ENCODE data around the gene RPS6KA2.

DNA sequence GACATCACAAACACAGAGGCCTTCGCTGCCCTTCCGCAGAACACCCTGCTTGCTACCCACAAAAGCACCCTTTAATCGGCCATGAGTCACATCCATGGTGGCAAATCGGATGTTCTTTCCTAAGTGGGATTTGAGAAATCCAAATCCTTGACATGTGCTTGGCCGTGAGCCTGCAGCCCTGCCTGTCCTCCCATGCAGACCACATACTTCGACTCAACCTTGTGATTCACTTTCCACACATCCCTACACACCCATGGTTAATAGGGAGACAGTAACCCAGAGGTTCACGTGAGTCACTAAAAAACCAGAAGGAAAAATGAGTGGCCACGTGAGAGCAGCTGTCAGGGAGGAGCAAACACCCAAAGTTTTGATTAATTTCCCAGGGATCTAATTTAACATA, 59.9 kb downstream of the RPS6KA2 start:
- TF ChIP-seq, protein P1, sequence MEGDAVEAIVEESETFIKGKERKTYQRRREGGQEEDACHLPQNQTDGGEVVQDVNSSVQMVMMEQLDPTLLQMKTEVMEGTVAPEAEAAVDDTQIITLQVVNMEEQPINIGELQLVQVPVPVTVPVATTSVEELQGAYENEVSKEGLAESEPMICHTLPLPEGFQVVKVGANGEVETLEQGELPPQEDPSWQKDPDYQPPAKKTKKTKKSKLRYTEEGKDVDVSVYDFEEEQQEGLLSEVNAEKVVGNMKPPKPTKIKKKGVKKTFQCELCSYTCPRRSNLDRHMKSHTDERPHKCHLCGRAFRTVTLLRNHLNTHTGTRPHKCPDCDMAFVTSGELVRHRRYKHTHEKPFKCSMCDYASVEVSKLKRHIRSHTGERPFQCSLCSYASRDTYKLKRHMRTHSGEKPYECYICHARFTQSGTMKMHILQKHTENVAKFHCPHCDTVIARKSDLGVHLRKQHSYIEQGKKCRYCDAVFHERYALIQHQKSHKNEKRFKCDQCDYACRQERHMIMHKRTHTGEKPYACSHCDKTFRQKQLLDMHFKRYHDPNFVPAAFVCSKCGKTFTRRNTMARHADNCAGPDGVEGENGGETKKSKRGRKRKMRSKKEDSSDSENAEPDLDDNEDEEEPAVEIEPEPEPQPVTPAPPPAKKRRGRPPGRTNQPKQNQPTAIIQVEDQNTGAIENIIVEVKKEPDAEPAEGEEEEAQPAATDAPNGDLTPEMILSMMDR (conservative IDR thresholded peaks at IDR 0.05), result no peak
- no peak for TF ChIP-seq EZH2 (IDR thresholded peaks at IDR 0.05; ENCODE audit: low read depth)
